GM19240 (cell line): ENCODE data around the gene KCNA2.

Experiments
- DNase-seq: peaks from one replicate; pipeline ENCODE4 v3.0.0; 2011; ENCODE audit warnings: low spot score; ENCODE audit not compliant: insufficient read length

The KCNA2 gene

DNA sequence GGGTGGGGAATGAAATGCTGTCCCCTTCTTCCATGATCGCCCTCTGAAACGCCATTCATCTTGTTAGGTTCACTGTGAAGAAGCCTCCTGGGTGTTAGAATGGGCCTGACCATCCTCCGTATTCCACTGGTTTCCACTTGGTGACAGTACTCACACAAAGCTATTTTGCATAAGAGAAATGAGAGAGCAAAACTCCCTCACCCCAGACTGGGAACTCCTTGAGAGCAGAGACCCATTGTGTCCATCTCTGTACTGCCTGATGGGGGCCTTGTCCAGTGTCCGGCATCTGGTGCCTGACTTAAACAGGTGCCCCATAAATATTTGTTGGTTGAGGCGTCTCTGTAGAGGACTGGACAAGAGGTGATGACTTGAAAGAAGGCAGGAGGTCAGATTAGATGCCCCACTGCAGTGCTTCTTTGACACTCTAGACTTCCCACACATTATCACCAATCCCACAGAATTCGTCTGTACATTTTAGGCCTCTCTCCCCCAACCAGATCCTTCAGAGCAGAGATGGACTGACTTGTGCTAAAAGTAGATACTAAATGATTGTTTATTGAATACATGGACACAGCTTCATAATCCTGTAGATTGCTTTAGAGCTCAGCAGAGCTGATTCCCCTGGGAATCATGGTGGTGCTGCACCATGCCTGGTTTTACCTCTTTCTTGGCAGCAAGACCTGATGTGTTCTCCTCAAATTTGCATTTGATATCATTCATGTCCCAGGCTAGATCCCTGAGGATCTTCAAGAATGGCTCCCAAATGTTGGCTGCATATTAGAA is 22.4 kb upstream of the KCNA2 start:
- DNase-seq, result no peak

DNA sequence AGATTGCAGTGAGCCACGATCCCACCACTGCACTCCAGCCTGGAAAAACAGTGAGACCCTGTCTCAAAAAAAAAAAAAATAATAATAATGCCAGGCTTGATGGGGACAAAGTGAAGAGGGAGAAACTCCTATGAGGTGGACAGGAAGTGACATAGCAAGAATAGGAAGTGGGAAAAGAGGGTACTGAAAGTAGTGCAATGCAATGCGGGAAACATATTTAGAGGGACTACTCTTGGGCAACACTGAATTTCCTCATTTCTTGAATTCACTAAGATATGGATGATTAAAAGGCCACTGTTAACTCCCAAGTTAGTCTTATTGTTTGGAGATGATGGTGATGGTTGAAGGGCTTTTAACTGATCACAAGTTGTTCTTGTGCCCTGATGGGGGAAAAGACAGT is 21.6 kb upstream of the KCNA2 start:
- no peak for DNase-seq

DNA sequence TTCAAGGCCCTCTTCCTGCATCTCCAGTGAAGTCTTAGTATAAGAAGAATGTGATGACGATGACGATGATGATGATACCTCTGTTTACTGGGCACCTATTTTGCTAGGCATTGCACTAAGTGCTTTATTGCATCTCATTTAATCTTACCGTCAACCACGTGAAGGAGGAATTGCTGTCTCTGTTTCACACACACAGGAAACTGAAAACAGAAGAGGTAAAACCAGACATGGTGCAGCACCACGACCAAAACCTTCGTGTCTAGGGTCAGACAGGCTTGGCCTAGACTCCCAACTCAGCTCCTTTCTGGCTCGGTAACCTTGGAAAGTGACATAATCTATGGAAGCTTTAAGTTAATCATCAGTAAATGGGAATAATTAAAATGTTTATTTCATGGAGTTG is 20.7 kb upstream of the KCNA2 start:
- no peak for DNase-seq

DNA sequence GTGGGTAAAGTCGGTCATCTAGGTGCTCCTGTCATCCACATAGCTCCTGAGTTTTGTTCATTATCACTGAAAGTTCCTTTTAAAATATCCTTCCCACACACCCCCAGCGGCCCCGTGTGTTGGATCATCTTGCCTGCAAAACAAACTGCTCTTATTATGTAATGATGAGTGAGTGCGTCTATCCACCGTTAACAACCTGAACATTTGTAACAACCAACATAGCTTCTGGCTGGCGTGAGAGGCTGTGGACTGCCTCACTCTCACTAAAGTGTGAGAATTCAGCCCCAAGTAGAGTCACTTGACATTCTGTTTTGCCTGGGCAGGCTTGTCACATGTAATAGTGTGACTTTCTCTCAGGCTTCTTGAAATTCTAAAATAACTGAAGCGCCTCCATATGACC is 14.5 kb upstream of the KCNA2 start:
- no peak for DNase-seq

DNA sequence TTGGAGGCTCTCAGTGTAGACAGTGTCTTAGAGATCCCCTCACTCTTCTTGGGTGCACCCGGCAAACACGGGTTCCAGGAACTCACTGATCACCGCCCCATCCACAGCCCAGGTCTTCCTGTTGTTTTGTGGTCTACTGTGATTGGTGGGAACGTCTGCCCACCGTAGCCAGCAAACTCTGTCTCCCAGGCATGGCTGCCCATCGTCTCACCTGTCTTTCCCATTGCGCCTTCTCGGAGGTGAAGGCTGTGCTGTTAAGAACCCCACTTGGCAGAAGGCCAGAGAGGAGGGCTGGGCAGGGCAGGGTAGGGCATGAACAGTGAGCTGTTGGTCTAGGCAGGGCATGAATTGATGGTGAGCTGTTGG is 14.1 kb upstream of the KCNA2 start:
- DNase-seq, result no peak

DNA sequence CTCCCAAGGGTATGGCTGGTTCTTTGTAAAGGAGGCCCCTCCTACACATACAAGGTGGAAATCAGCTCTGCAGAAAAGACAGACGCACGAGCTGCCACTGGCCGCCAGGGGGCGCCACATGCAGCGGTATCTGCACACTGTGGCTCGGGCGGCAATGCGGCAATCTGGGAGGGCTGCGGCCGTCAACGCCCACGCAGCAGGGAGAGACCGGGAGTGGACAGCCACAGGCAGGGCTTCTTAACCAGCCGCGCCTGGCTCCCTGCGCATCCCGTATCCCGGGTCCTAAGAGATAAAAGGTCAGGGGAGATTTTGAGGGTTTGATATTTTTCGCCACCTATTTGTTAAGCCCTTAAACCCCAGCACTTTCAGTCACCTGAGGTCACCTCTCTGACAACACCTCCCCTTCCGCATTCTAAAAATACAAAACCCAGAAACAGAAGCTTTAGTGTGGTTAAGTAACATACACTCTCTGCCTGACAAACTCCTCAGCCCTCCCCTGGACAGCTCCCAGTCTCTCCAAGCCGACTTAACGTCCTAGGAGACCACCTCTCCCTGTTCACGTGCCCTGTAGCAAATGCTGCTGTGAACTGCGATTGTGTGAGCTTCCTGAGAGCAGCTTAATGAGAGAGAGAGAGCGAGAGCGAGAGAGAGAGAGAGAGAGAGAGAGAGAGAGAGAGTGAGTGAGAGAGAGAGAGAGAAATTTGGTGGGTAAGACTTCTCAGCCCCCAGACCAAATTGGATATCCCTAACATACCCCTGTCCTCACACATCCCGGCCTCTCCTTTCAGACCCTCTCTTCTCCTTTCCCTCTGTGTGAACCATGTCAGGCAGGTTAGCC is 13.5 kb upstream of the KCNA2 start:
- DNase-seq, result peak; percentile 72

DNA sequence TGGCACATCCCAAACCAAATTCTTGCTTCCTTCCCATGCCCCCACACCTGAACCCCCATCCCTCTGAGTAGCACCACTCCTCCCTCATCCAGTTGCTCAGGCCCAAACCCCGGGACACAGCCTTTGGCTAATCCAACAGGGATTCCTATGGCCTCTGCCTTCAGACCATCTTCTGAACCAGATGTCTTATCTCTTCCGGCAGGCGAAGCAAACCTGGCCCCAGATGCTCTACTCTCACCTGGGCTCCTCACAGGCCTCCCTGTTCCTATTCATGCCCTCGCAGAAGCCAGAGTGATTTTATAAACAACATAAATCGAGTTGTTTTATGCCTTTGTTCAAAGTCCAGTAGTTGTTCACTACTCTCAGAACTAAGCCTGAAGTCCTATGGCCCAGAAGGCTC is 12.5 kb upstream of the KCNA2 start:
- DNase-seq, result no peak

DNA sequence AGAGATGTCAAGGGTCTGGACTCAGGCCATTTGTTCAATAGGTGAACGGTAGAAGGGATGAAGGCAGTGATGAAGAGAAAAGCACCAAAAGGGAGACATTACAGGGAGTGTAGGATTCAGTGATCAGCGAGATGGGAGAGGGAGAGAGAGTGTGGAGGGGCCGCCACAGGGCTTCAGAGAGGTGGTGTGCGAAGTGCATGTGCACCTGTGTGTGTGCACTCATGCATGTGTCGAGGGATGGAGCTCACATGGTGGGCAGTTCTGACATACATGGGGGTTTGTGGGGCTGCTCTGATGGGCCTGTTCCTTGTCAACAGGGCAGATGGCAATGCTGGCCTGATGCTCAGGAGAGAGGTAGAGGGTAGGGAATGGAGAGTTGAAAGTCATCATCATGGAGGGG is 11.4 kb upstream of the KCNA2 start:
- no peak for DNase-seq

DNA sequence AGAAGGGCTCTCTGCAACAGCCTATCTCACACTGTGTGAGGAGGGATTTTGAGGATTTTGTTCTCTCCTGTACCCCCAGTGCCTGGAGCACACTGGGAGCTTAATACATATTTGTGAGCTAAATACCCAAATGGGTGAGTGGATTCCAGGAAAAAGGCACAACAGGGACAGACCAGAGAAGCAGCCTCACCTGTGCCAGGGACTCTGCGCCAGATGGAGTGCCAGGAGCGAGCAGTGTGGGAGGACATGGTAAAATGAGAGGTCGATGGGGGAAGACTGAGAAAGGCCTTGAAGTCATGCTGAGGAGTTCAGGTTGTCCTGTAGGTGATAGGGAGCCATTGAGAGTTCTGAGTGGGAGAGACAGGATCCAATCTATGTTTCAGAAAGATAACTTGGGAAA is 11.0 kb upstream of the KCNA2 start:
- no peak for DNase-seq

DNA sequence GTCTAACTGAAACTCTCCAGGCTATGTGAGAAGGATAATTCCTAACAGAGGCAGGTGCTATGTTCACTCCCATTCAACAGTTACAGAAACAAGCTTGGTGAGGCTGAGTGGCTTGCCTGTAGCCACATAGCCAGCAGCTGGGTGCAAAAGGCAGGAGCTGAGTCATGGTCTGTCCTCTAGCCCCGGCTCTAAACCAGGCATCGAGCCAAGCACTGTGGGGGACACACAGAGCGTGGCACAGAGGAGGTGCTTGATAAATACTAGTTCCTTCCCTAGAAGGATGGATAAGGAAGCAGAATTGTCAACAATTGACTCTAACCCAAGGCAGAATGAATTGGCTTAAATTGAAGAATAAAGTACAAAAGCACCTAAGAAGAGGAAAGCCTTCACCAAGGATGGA is 10.4 kb upstream of the KCNA2 start:
- DNase-seq, result no peak

DNA sequence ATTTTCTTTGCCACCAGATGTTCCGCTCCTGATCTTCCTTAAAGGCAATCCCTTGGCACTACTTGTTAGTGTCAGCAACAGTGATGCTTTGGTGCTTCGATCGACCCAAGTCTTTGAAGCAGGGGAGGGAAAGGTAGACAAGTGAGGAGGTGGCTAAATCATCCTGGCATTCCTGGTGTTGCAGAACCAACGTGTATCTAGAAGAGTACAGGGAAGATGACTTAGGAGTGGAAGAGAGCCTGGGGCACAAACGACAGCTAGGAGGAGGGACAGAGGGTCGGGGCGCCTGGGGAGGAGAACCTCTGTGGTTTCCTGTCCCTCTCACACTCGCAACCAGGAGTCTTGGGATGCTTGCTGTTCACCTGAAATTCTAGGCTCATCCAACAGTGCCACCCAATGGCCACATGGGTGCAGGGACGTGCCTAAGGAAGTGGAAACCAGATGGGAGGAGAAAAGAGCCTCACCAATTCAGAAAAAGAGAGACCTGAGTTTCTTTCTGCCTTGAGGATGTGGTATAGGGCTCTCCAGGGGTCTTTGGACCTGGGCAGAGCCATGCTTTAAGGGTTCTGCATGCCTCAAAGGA is 9.5 kb upstream of the KCNA2 start:
- DNase-seq, result no peak

DNA sequence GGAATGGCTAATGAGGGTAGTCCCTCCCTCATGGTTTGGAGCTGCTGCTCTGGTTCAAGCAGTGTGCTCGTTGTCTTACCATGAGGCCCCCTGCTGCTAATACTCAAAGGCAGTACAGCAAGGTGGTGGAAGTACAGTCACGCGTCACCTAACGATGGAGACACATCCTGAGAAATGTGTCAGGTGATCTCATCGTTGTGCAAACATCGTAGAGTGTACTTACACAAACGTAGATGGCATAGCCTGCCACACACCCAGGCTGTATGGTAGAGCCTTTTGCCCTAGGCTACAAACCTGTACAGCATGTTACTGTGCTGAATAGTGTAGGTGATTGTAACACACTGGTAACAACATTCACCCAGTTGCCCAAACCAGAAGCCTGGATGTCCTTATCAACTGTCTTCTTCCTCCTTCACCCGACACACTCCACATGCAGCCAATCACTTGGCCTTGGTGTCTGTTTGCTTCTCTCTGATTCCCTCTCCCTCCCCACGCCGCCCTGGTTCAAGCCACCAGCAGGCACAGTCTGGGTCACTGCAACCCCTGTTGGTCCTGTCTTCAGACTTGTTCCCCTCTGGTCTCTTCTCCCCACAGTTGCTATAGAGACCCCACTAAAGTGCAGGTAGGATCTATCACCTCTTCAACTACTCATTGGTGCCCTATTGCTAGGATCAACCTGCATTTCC is 6.0 kb upstream of the KCNA2 start:
- DNase-seq, result no peak

DNA sequence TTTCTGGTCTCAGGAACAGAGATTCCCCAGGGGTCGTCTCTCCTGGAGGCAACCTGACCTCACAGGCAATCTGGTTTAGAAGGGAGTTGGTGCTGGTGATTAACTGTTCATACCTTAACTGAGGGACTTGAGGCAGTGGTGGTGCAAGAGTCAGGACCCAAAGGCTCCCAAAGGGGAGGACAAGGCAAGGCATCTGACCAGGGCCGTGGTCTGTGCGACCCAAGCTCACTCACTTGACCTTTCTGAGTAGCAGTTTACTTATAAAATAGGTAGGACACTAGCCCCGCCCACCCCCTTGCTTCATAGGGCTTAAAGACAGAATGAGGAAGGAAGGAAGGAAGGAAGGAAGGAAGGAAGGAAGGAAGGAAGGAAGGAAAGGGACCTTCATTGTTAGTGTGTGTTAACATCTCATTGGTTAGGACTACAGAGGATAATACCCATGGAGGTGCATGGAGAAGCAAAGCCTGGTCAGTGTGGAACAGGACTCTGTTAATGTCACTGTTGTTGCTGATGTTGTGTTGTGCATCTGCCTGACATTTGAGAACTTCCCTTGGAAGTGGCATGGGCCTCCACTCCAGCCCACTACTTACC is 4.6 kb upstream of the KCNA2 start:
- DNase-seq, result no peak

DNA sequence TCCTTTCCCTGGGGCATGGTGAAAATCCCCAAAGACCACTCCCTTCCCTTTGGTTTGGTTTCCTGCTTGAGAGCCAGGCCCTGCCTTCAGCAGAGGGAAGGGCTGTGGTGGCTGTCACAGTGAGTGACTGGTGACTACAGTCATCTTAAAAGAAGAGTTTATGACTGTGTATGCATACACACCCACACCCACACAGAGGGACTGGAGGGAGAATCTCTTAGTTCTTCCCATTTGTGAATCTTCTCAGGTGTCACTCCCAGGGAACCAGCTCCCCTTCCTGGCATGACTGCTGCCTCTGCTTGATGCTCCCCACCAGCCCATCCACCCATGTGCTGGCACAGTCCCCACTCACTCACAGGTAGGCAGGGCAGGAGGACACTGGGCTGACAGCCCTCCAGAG is 3.9 kb upstream of the KCNA2 start:
- DNase-seq, result no peak

DNA sequence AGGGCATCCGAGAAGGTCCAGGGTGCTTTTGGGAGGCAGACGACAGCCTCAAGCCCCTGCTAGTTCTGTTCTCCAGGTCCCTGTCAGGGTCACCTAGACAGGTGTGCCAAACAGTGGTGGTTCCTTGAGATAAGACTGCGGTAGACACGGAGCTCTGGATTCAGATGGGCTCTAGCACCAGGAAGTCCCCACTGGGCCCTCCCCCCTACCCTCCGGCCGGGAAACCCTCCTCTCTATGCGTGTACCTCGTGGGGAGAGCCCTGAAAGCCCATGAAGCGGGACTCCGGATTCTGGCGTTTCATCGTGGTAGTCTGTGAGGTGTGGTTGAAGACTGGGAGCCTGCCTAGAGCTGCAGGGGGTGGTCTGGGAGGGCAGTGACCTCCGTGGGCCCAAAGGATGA is 2.1 kb upstream of the KCNA2 start:
- no peak for DNase-seq

DNA sequence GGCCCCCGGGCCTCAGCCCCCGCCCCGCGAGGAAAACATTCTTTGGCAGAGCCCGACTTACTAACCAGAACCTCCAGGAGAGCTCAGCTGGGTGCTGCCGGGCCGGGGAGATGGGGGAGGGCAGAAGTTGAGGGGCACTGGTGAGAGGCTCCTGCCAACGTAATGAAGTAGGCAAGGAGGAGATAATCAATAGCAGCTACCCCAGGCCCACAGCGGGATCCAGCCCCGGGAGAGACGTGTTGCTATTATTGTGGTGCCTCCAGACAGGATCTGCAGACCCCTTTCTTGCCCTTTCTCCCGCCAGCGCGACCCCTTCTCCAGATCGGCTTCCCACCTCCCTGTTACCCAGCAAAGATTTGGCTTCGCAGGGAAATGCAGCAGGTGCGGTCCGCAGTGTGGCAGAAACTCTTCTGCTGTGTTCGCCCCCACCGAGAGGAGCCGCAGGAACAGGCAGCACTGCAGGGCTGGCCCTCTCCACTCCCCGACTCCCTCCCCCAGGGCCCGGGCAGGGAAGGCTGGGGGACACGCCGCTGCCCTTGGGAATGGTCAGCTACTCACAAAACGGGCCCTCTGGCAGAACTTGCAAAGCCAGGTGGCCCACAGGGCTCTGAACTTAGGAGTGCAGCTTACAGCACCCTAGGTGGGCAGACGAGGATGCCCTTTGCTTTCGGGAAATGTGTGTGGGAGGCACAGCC is 1.5 kb upstream of the KCNA2 start:
- DNase-seq, result no peak

DNA sequence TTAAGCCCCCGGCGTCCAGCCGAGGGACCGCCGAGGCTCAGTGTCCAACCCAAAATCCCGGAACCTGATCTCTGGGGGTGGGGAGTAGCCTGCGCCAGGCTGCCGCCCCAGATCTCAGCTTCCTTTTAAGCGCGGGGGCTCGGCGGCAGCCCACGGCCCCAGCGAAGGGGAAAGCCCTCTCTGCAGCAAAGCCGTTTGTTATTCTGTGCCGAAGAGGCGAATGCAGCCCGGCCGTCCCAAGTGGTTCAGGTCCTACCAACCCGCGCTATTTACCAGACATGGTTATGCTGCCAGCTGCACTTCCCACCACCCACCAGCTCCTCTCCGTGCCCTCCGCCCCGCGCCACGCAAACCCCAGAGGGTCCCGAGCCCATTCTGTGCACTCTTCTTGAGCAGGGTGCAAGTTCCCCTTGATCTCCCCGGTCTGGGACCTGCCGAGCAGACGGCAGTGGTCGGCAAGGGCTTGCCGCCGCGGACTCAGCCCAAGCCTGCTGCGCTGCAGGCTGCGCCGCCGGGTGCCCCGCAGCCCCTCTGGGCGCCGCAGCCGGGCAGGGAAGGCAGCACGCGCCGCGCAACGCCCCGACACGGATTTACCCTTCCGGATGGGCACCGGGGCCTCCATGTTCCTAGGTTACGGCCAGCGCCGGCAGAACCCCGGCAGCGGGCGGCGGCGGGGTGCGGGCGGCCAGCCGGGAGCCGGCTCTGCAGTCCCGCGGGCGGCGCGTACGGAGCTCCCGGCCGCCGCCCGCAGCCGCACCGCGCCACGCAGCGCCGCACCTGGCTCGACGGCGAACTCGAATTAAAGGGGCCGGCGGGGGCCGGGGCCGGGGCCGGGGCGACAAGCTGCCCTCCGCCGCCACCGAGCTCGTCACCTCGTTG is 738 bp upstream of the KCNA2 start:
- no peak for DNase-seq

DNA sequence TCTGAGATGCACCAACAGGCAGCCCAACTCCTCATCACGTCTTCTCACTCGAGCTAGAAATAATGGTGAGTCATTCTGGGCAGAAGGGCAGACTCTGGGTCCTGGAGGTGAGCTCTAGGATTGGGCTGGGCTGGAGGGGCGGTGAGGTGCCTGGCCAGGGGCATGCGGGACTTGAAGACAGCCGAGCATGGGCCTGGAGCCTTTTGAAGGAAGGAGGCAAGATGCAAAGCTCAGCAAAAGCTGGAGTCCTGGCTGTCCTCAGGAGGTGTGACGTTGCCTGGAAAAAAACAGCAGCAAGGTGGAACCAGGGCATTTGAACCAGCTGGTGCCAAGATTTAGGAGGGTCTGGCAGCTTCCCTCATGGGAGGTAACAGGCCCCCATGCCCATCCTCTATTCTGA is 712 bp downstream of the KCNA2 start:
- no peak for DNase-seq

DNA sequence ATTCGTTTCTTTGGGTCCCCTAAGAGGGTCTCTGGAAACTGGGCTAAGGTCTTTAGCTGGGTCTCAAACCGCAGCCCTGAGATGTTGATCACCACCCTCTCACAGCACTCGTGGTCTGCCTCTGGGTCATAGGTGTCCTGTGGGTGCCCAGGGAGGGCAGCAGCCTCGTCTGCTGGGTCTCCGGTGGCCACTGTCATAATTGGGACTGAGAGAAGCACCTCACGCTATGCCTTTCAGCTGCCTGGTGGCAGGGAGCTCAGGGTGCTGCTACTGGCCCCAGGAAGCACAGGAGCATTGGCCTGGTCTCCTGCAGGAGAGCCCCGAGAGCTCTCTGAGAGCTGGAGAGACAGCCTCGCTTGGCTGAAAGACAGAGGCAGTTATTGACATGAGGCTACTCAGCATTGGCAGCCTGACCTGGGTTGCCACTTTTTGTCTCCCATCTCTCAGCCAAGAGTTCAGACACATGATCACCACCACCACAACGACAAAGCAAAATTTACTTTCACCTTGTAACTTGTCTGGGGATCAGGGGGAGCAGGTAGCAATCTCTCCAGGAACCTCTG is 1.5 kb downstream of the KCNA2 start:
- no peak for DNase-seq

DNA sequence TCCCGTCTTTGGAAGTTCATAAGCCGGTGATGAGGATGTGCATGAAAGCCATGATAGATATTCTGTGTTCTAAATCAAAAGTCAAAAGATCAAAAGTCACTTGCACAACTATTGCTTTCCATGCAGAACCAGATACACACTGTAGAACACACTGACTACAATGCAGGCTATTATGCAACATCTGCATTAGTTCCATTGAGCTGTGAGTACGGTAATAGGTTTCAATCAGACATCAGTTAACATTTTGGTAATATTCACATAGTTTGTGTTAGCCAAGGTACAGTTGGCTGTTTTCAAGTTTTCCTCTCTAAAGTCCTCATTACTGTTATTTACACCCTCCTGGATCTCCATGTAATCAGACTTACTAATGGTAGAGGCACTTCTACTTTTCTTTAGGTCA is 3.1 kb downstream of the KCNA2 start:
- no peak for DNase-seq
